MCF 10A (cell line): Measurements from ENCODE around the gene IL31RA. TPM values are rescaled to one million over a fixed set of nuclear protein-coding genes. Genes with fewer than 3 reads are reported as not detected.

Experiments used
- BruUV-seq: library from RNA; stranded (reverse); fragments of 400-500 nt; replicated peaks from 2 replicates; lab custom pipeline; 2021; lab: Mats Ljungman, UMichigan
- CTCF ChIA-PET: fragments of 300-600 bp; sonication (Branson Sonifier 250); formaldehyde crosslinking; extraction: SDS; loops from one replicate; lab custom pipeline; 2021; ENCODE audit warnings: antibody characterized with exemption, inconsistent platforms; lab: Yijun Ruan, JAX
- POLR2A ChIA-PET: fragments of 300-600, 350-650 bp; sonication (Branson Sonifier 250); formaldehyde crosslinking; extraction: SDS; loops from one replicate; lab custom pipeline; 2020; ENCODE audit warnings: antibody characterized with exemption, inconsistent platforms; lab: Yijun Ruan, JAX
- DNase-seq: peaks from one replicate; pipeline ENCODE4 v3.0.0-alpha.2; 2018; ENCODE audit not compliant: unreplicated experiment
- H3K27ac Mint-ChIP-seq: one replicate; pipeline ENCODE4 v1.8.0; 2022; ENCODE audit warnings: mild to moderate bottlenecking, low read depth, mixed read lengths; ENCODE audit not compliant: unreplicated experiment
- H3K27me3 Mint-ChIP-seq: one replicate; pipeline ENCODE4 v1.8.0; 2022; ENCODE audit warnings: mixed read lengths; ENCODE audit not compliant: insufficient read depth, unreplicated experiment
- H3K36me3 Mint-ChIP-seq: one replicate; pipeline ENCODE4 v1.8.0; 2022; ENCODE audit warnings: mild to moderate bottlenecking, moderate library complexity, mixed read lengths; ENCODE audit not compliant: insufficient read depth, unreplicated experiment
- H3K4me1 Mint-ChIP-seq: one replicate; pipeline ENCODE4 v1.8.0; 2022; ENCODE audit warnings: mixed read lengths; ENCODE audit not compliant: insufficient read depth, unreplicated experiment
- H3K4me3 Mint-ChIP-seq: one replicate; pipeline ENCODE4 v1.8.0; 2022; ENCODE audit warnings: mild to moderate bottlenecking, moderate library complexity, mixed read lengths; ENCODE audit not compliant: unreplicated experiment
- H3K9me3 Mint-ChIP-seq: one replicate; pipeline ENCODE4 v1.8.0; 2022; ENCODE audit warnings: mixed read lengths; ENCODE audit not compliant: unreplicated experiment
- intact Hi-C: fragments of 100-400 bp; cut with micrococcal nuclease; formaldehyde crosslinking; loops from 2 replicates; pipeline ENCODE4 v1.14.1; 2022
- total RNA-seq: library from RNA; stranded (reverse); gene quantifications from 2 replicates; pipeline ENCODE4 v1.2.3, GENCODE V29; 2022
- TF ChIP-seq, protein P1 (sequence below): fragments of 200-600 bp; IDR thresholded peaks from one replicate; pipeline ENCODE4 v1.8.0; 2022; ENCODE audit warnings: antibody characterized with exemption, mild to moderate bottlenecking; ENCODE audit not compliant: unreplicated experiment

The IL31RA gene
- total RNA-seq, 1 experiment from 2014 or later = 6.4 TPM

DNA sequence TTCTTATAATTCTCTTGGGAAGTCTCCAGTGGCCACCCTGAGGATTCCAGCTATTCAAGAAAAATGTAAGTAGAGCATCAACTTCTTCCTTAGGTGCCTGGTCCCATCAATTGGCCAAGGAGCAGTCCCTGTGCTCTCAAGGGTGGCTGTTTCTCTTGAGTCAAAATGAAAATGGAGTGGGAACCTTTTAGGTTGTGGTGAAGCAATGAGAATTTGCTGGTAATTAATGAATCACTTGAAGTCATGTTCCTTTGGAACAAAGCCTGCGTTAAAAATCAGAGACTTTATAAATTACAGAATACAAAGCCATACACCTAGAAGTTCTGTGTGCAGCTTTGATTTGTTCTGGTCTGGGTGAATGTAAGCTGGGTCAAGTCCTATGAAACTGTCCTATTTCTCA is 48.9 kb downstream of the IL31RA start:
- intact Hi-C loops = no loop called here
- H3K27me3 Mint-ChIP-seq = no peaks in the 10 kb centered on the region
- H3K9me3 Mint-ChIP-seq = no peaks in the 10 kb centered on the region
- no peak for DNase-seq
- H3K36me3 Mint-ChIP-seq = no peaks in the 10 kb centered on the region
- ChIA-PET CTCF (no interaction called here), POLR2A (no interaction called here)
- no peak overlapping the region for H3K27ac Mint-ChIP-seq
- no peaks in the 10 kb centered on the region for H3K4me1 Mint-ChIP-seq
- no TSS peak for BruUV-seq
- TF ChIP-seq, protein P1, sequence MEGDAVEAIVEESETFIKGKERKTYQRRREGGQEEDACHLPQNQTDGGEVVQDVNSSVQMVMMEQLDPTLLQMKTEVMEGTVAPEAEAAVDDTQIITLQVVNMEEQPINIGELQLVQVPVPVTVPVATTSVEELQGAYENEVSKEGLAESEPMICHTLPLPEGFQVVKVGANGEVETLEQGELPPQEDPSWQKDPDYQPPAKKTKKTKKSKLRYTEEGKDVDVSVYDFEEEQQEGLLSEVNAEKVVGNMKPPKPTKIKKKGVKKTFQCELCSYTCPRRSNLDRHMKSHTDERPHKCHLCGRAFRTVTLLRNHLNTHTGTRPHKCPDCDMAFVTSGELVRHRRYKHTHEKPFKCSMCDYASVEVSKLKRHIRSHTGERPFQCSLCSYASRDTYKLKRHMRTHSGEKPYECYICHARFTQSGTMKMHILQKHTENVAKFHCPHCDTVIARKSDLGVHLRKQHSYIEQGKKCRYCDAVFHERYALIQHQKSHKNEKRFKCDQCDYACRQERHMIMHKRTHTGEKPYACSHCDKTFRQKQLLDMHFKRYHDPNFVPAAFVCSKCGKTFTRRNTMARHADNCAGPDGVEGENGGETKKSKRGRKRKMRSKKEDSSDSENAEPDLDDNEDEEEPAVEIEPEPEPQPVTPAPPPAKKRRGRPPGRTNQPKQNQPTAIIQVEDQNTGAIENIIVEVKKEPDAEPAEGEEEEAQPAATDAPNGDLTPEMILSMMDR = no peak
- H3K4me3 Mint-ChIP-seq = no peak overlapping the region

DNA sequence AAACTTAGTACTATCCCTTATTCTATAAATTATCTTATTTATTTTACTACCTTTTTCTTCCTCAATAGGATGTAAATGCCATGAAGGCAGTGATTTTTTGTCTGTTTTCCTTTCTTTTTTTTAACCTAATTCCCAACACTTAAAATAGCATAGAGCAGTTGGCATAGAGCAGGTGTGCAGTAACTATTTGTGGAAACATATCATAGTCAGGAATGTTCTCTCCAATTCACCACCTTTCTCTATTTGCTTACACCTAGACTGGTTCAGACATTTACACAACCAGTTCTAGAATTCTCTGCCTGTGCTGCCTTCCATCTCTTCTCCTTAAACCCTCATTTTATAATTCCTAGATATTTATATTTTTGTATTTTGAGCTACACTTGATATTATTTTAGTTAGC is 49.6 kb downstream of the IL31RA start:
- intact Hi-C loops = no loop called here
- no peak for DNase-seq
- POLR2A ChIA-PET = no interaction called here
- no peaks in the 10 kb centered on the region for H3K4me1 Mint-ChIP-seq
- TF ChIP-seq, protein P1 = no peak
- CTCF ChIA-PET = interaction anchor here (0.7 kb wide), 1 partner anchor 1803 kb away, joined by 3 read pairs; no protein-coding TSS in a partner anchor
- H3K9me3 Mint-ChIP-seq = no peaks in the 10 kb centered on the region
- H3K27ac Mint-ChIP-seq = no peak overlapping the region
- H3K4me3 Mint-ChIP-seq = no peak overlapping the region
- H3K27me3 Mint-ChIP-seq = no peaks in the 10 kb centered on the region
- H3K36me3 Mint-ChIP-seq = no peaks in the 10 kb centered on the region
- no TSS peak for BruUV-seq

DNA sequence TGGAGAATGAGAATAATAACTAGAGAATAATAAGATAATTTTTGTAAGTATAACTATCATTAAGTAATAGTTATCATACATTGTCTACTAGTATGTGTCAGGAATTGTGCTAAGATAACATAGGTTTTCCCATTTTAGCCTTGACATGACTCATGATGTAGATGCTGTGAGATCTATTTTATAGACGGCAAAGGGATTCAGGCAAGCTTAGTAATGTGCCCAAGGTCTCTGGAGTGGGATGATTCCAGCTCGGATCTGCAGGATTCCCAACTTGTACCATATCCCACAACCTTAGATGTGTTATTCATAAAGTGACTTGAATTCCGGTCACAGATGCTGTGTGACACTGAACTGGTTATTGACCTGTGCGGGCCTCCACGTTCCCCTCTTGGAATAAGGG is 51.5 kb downstream of the IL31RA start:
- H3K27me3 Mint-ChIP-seq = no peaks in the 10 kb centered on the region
- BruUV-seq = no TSS peak
- H3K4me3 Mint-ChIP-seq = no peak overlapping the region
- intact Hi-C loops = no loop called here
- ChIA-PET POLR2A (interaction anchor here (0.7 kb wide), 2 partner anchors 86 to 367 kb away, joined by 3 to 4 read pairs; no protein-coding TSS in a partner anchor), CTCF (no interaction called here)
- no peaks in the 10 kb centered on the region for H3K4me1 Mint-ChIP-seq
- no peak overlapping the region for H3K27ac Mint-ChIP-seq
- H3K9me3 Mint-ChIP-seq = no peaks in the 10 kb centered on the region
- H3K36me3 Mint-ChIP-seq = no peaks in the 10 kb centered on the region
- TF ChIP-seq, protein P1 = no peak
- DNase-seq = no peak

DNA sequence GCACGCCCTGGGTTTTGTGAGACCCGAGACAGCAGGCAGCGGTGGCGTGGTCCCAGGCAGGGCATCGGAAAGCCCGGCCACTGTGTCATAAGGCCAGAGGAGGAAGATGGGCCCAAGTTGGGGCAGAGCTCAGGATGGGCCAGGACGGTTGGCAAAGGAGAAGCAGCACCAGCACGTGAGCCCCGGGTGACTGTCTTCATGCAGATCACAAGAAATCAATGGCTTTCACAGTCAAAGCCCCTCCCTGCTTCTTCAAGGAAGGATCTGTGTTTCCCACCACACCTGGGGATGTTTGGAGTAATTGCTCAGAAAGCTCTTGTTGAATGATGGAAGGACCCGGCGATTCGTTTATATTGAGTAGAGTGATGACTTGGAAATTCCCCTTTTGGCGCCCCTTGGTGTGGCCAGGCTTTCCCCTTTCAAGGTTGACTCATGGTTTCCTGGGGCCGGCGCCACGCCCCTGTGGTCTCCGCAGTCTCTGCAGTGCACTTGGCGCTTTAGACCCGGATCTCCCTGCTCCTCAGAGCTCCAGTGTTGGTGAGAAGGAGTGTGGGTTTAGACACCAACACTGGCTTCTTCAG is 52.1 kb downstream of the IL31RA start:
- Mint-ChIP-seq H3K9me3 (no peaks in the 10 kb centered on the region), H3K36me3 (no peaks in the 10 kb centered on the region), H3K27me3 (no peaks in the 10 kb centered on the region), H3K4me3 (no peak overlapping the region), H3K4me1 (no peaks in the 10 kb centered on the region), H3K27ac (no peak overlapping the region)
- no TSS peak for BruUV-seq
- peak; percentile 60 for DNase-seq
- ChIA-PET POLR2A (interaction anchor here (0.7 kb wide), 2 partner anchors 87 to 368 kb away, joined by 3 to 4 read pairs; no protein-coding TSS in a partner anchor), CTCF (interaction anchor here (0.6 to 0.9 kb wide), 2 partner anchors 18 to 20 kb away, joined by 3 read pairs; no protein-coding TSS in a partner anchor)
- intact Hi-C loops = no loop called here
- TF ChIP-seq, protein P1 = no peak
